Activated T-cell treated with anti-CD3 and anti-CD28 coated beads, Interleukin-2, amount 50 U/mL, for 72 hours (primary cell): ENCODE measurements around the gene MB21D2. TPM values are rescaled to one million over a fixed set of nuclear protein-coding genes. Genes with fewer than 3 reads are reported as not detected.

Source experiments
- ATAC-seq, 2 donors: fragments of 150-1000 bp; cut with Tn5 transposase; replicated peaks in 1 of 2; 2 replicates each; pipeline ENCODE4 v1.10.0; 2021; ENCODE audit warnings: moderate library complexity in 2 of 2, mild to moderate bottlenecking in 1 of 2
- DNase-seq, 2 donors: peaks; one replicate each; pipeline ENCODE4 v3.0.0; 2021 to 2022; ENCODE audit warnings: mixed read lengths in 1 of 2
- H3K27ac Mint-ChIP-seq: one replicate; pipeline ENCODE4 v1.8.0; 2022; ENCODE audit warnings: mild to moderate bottlenecking, moderate library complexity, mixed read lengths
- H3K27me3 Mint-ChIP-seq: one replicate; pipeline ENCODE4 v1.8.0; 2022; ENCODE audit warnings: low read depth, mixed read lengths
- H3K36me3 Mint-ChIP-seq, 2 donors: one replicate each; pipeline ENCODE4 v1.8.0; 2022; ENCODE audit warnings: mixed read lengths in 2 of 2, mild to moderate bottlenecking in 1 of 2; ENCODE audit not compliant: insufficient read depth in 2 of 2
- H3K4me1 Mint-ChIP-seq: one replicate; pipeline ENCODE4 v1.8.0; 2022; ENCODE audit warnings: low read depth, mixed read lengths
- H3K4me3 Mint-ChIP-seq, 2 donors: one replicate each; pipeline ENCODE4 v1.8.0; 2022; ENCODE audit warnings: mild to moderate bottlenecking in 2 of 2, mixed read lengths in 2 of 2, moderate library complexity in 2 of 2
- H3K9me3 Mint-ChIP-seq, 2 donors: one replicate each; pipeline ENCODE4 v1.8.0; 2022; ENCODE audit warnings: mixed read lengths in 2 of 2
- total RNA-seq, 2 donors: library from RNA; stranded (reverse); gene quantifications; one replicate each; pipeline ENCODE4 v1.2.3, GENCODE V29; 2022

The MB21D2 gene
- total RNA-seq, 2 donors from 2014 or later: 10.5 to 26.9 TPM

- Mint-ChIP-seq H3K27ac (no peak overlapping the region), H3K4me1 (peaks cover 49% of the 10 kb centered on the region), H3K9me3 (no peaks in the 10 kb centered on the region), H3K4me3 (no peak overlapping the region), H3K36me3 (peaks cover 0 to 3% of the 10 kb centered on the region in 2 donors), H3K27me3 (peaks cover 10% of the 10 kb centered on the region)
- DNase-seq (no peak), ATAC-seq (no peak)
Measured at GRCh38 chr3:192844486-192844765, 73.2 kb downstream of the MB21D2 start.

GRCh38 chr3:192843723-192844485 is 73.8 kb downstream of the MB21D2 start:
- H3K4me3 Mint-ChIP-seq: no peak overlapping the region
- peaks cover 0 to 3% of the 10 kb centered on the region in 2 donors for H3K36me3 Mint-ChIP-seq
- H3K27ac Mint-ChIP-seq: no peak overlapping the region
- DNase-seq: no peak
- H3K27me3 Mint-ChIP-seq: peaks cover 10% of the 10 kb centered on the region
- no peak for ATAC-seq
- H3K9me3 Mint-ChIP-seq: no peaks in the 10 kb centered on the region
- peaks cover 43% of the 10 kb centered on the region for H3K4me1 Mint-ChIP-seq

GRCh38 chr3:192843119-192843518 is 74.5 kb downstream of the MB21D2 start:
- H3K9me3 Mint-ChIP-seq: no peaks in the 10 kb centered on the region

GRCh38 chr3:192842711-192843110 is 74.9 kb downstream of the MB21D2 start:
- H3K9me3 Mint-ChIP-seq: no peaks in the 10 kb centered on the region
- peaks cover 0 to 7% of the 10 kb centered on the region in 2 donors for H3K36me3 Mint-ChIP-seq
- H3K27me3 Mint-ChIP-seq: peaks cover 10% of the 10 kb centered on the region
- DNase-seq (no peak), ATAC-seq (no peak)
- H3K4me1 Mint-ChIP-seq: peaks cover 42% of the 10 kb centered on the region
- no peak overlapping the region for H3K4me3 Mint-ChIP-seq
- H3K27ac Mint-ChIP-seq: no peak overlapping the region

More at GRCh38 chr3:192843119-192843518, 74.5 kb downstream of the MB21D2 start:
- no peak overlapping the region for H3K4me3 Mint-ChIP-seq
- H3K4me1 Mint-ChIP-seq: peaks cover 42% of the 10 kb centered on the region
- DNase-seq (no peak), ATAC-seq (no peak)
- H3K27ac Mint-ChIP-seq: no peak overlapping the region
- H3K36me3 Mint-ChIP-seq: peaks cover 0 to 4% of the 10 kb centered on the region in 2 donors
- peaks cover 10% of the 10 kb centered on the region for H3K27me3 Mint-ChIP-seq

GRCh38 chr3:192842138-192842537 is 75.5 kb downstream of the MB21D2 start:
- Mint-ChIP-seq H3K4me1 (peaks cover 45% of the 10 kb centered on the region), H3K27ac (no peak overlapping the region), H3K4me3 (no peak overlapping the region), H3K36me3 (peaks cover 0 to 4% of the 10 kb centered on the region in 2 donors), H3K9me3 (no peaks in the 10 kb centered on the region), H3K27me3 (peaks cover 10% of the 10 kb centered on the region)
- ATAC-seq: no peak
- no peak for DNase-seq

GRCh38 chr3:192841428-192841827 is 76.2 kb downstream of the MB21D2 start:
- Mint-ChIP-seq H3K4me1 (peaks cover 46% of the 10 kb centered on the region), H3K9me3 (no peaks in the 10 kb centered on the region), H3K4me3 (no peak overlapping the region), H3K27ac (no peak overlapping the region), H3K36me3 (peaks cover 0 to 4% of the 10 kb centered on the region in 2 donors), H3K27me3 (peaks cover 10% of the 10 kb centered on the region)
- no peak for ATAC-seq
- no peak for DNase-seq

GRCh38 chr3:192840143-192840836 is 77.4 kb downstream of the MB21D2 start:
- ATAC-seq (peak; percentile 32 to 36), DNase-seq (no peak)
- Mint-ChIP-seq H3K4me1 (peaks cover 48% of the 10 kb centered on the region), H3K4me3 (peak overlapping the region in 1 of 2 donors; percentile 43), H3K27me3 (peaks cover 10% of the 10 kb centered on the region), H3K36me3 (peaks cover 0 to 4% of the 10 kb centered on the region in 2 donors), H3K9me3 (no peaks in the 10 kb centered on the region), H3K27ac (no peak overlapping the region)

- H3K4me3 Mint-ChIP-seq: peak overlapping the region in 1 of 2 donors; percentile 45
- H3K36me3 Mint-ChIP-seq: peaks cover 1 to 7% of the 10 kb centered on the region in 2 donors
- H3K4me1 Mint-ChIP-seq: peaks cover 48% of the 10 kb centered on the region
- ATAC-seq: peak in 1 of 2 donors; percentile 48
- peak overlapping the region; percentile 60 for H3K27ac Mint-ChIP-seq
- no peaks in the 10 kb centered on the region for H3K9me3 Mint-ChIP-seq
- no peak for DNase-seq
- peaks cover 5% of the 10 kb centered on the region for H3K27me3 Mint-ChIP-seq
Measured at GRCh38 chr3:192835818-192836815, 81.5 kb downstream of the MB21D2 start.

- no peak for ATAC-seq
- DNase-seq: no peak
- no peak overlapping the region for H3K4me3 Mint-ChIP-seq
- H3K4me1 Mint-ChIP-seq: peaks cover 51% of the 10 kb centered on the region
- no peaks in the 10 kb centered on the region for H3K9me3 Mint-ChIP-seq
- no peak overlapping the region for H3K27ac Mint-ChIP-seq
- peaks cover 1 to 7% of the 10 kb centered on the region in 2 donors for H3K36me3 Mint-ChIP-seq
- peaks cover 5% of the 10 kb centered on the region for H3K27me3 Mint-ChIP-seq
Measured at GRCh38 chr3:192834428-192834827, 83.2 kb downstream of the MB21D2 start.

- Mint-ChIP-seq H3K27me3 (peaks cover 5% of the 10 kb centered on the region), H3K9me3 (no peaks in the 10 kb centered on the region), H3K27ac (peak overlapping the region; percentile 66), H3K4me1 (peaks cover 45% of the 10 kb centered on the region), H3K36me3 (peaks cover 1 to 7% of the 10 kb centered on the region in 2 donors), H3K4me3 (peak overlapping the region in 1 of 2 donors; percentile 25)
- DNase-seq (no peak), ATAC-seq (no peak)
Measured at GRCh38 chr3:192833177-192833890, 84.3 kb downstream of the MB21D2 start.

- peak overlapping the region in 1 of 2 donors; percentile 73 for H3K4me3 Mint-ChIP-seq
- peaks cover 3 to 6% of the 10 kb centered on the region in 2 donors for H3K36me3 Mint-ChIP-seq
- H3K27me3 Mint-ChIP-seq: peaks cover 5% of the 10 kb centered on the region
Measured at GRCh38 chr3:192831801-192832347, 85.8 kb downstream of the MB21D2 start.

GRCh38 chr3:192831111-192831644 is 86.5 kb downstream of the MB21D2 start:
- Mint-ChIP-seq H3K27me3 (peaks cover 5% of the 10 kb centered on the region), H3K36me3 (peaks cover 3 to 6% of the 10 kb centered on the region in 2 donors), H3K4me1 (peaks cover 41% of the 10 kb centered on the region), H3K4me3 (peak overlapping the region in 1 of 2 donors; percentile 73), H3K27ac (peak overlapping the region; percentile 86), H3K9me3 (peaks cover 0 to 2% of the 10 kb centered on the region in 2 donors)
- peak; percentile 28 to 37 for DNase-seq
- ATAC-seq: peak; percentile 86 to 89

More at GRCh38 chr3:192831801-192832347, 85.8 kb downstream of the MB21D2 start:
- Mint-ChIP-seq H3K27ac (peak overlapping the region; percentile 86), H3K9me3 (no peaks in the 10 kb centered on the region), H3K4me1 (peaks cover 41% of the 10 kb centered on the region)
- no peak for ATAC-seq
- no peak for DNase-seq
